Measurements from ENCODE around the gene SRPK3.
"Not testable (repeated sequence)": the region's sequence is repeated elsewhere in the genome, so short reads cannot be mapped to it uniquely, and the experiment has no call there.

The SRPK3 gene

DNA sequence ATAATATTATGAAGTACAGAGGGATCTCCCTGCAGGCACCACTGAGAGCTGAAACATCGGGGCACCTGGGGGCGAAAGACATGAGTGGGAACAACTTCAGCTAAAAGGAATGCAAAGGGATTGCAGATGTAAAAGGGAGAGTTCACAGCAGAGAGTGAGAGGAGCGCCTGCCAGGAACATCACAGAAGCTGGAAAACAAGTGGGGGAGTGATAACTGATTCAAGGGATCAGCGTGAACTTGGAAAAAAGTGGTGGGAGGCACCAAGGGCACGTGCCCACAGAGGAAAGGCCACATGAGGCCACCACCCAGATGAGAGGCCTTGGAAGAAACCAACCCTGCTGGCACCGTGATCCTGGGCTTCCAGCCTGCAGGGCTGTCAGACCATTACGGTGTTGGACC is 31.8 kb upstream of the SRPK3 start:
- not testable (repeated sequence) for DNase-seq (ENCODE audit: low spot score); H2BK12ac ChIP-seq (ENCODE audit: low read length); H4K91ac ChIP-seq (ENCODE audit: low read depth, low read length, poor library complexity); H2BK5ac ChIP-seq (ENCODE audit: low read length); H2BK120ac ChIP-seq (ENCODE audit: low read depth, low read length); H3K23ac ChIP-seq (ENCODE audit: low read depth, low read length, poor library complexity); H3K27me3 ChIP-seq (ENCODE audit: control insufficient read depth in 3 of 3, insufficient read depth in 3 of 3, low read depth in 1 of 3, low read length in 3 of 3); H3K36me3 ChIP-seq (replicated peaks in 1 of 2; ENCODE audit: control insufficient read depth in 2 of 2, insufficient read depth in 2 of 2, low read length in 2 of 2); H3K4me1 ChIP-seq (ENCODE audit: control insufficient read depth in 2 of 2, insufficient read depth in 1 of 2, low read depth in 1 of 2, low read length in 2 of 2); H4K8ac ChIP-seq (ENCODE audit: low read depth, low read length); H2BK15ac ChIP-seq (ENCODE audit: low read length); H3K9me3 ChIP-seq (replicated peaks in 1 of 2; ENCODE audit: control insufficient read depth in 2 of 2, insufficient read depth in 1 of 2, low read depth in 1 of 2, low read length in 2 of 2); H3K4ac ChIP-seq (ENCODE audit: low read length); H3K4me2 ChIP-seq (ENCODE audit: insufficient read depth, low read length, poor library complexity, severe bottlenecking); H3K18ac ChIP-seq (ENCODE audit: low read length); H3K27ac ChIP-seq (replicated peaks; ENCODE audit: low read length); H2AFZ ChIP-seq (ENCODE audit: low read length); H3K9ac ChIP-seq (ENCODE audit: low read depth, low read length, poor library complexity); H3K14ac ChIP-seq (ENCODE audit: low read length); H2AK5ac ChIP-seq (ENCODE audit: low read depth, low read length); H3K79me1 ChIP-seq (ENCODE audit: low read depth, low read length); H3K4me3 ChIP-seq (ENCODE audit: low read length in 2 of 2)
- no CpG with 5 or more reads among the region's 7 CpGs for WGBS, 2 donors (ENCODE audit: extremely low coverage in 2 of 2, insufficient read length in 2 of 2, insufficient replicate concordance in 1 of 2)

GRCh38 chrX:153750127-153750774 is 30.6 kb upstream of the SRPK3 start:
- Histone ChIP-seq H2AFZ (ENCODE audit: low read length) (no peak overlapping the region), H4K91ac (ENCODE audit: low read depth, low read length, poor library complexity) (no peak overlapping the region), H3K9ac (ENCODE audit: low read depth, low read length, poor library complexity) (no peak overlapping the region), H3K36me3 (replicated peaks in 1 of 2; ENCODE audit: control insufficient read depth in 2 of 2, insufficient read depth in 2 of 2, low read length in 2 of 2) (no peaks in the 10 kb centered on the region), H2BK5ac (ENCODE audit: low read length) (no peak overlapping the region), H3K18ac (ENCODE audit: low read length) (no peak overlapping the region), H4K8ac (ENCODE audit: low read depth, low read length) (no peak overlapping the region), H3K79me1 (ENCODE audit: low read depth, low read length) (no peaks in the 10 kb centered on the region), H3K14ac (ENCODE audit: low read length) (no peak overlapping the region), H3K4me3 (ENCODE audit: low read length in 2 of 2) (no peak overlapping the region), H2BK12ac (ENCODE audit: low read length) (no peak overlapping the region), H3K4me1 (ENCODE audit: control insufficient read depth in 2 of 2, insufficient read depth in 1 of 2, low read depth in 1 of 2, low read length in 2 of 2) (no peaks in the 10 kb centered on the region), H2BK120ac (ENCODE audit: low read depth, low read length) (no peak overlapping the region), H3K27me3 (ENCODE audit: control insufficient read depth in 3 of 3, insufficient read depth in 3 of 3, low read depth in 1 of 3, low read length in 3 of 3) (no peaks in the 10 kb centered on the region), H3K9me3 (replicated peaks in 1 of 2; ENCODE audit: control insufficient read depth in 2 of 2, insufficient read depth in 1 of 2, low read depth in 1 of 2, low read length in 2 of 2) (no peaks in the 10 kb centered on the region), H2BK15ac (ENCODE audit: low read length) (no peak overlapping the region), H3K27ac (replicated peaks; ENCODE audit: low read length) (no peak overlapping the region), H3K4ac (ENCODE audit: low read length) (no peak overlapping the region), H3K4me2 (ENCODE audit: insufficient read depth, low read length, poor library complexity, severe bottlenecking) (no peak overlapping the region), H3K23ac (ENCODE audit: low read depth, low read length, poor library complexity) (no peak overlapping the region), H2AK5ac (ENCODE audit: low read depth, low read length) (no peak overlapping the region)
- WGBS, 2 donors (ENCODE audit: extremely low coverage in 2 of 2, insufficient read length in 2 of 2, insufficient replicate concordance in 1 of 2) = no CpG with 5 or more reads among the region's 12 CpGs
- no peak for DNase-seq (ENCODE audit: low spot score)

DNA sequence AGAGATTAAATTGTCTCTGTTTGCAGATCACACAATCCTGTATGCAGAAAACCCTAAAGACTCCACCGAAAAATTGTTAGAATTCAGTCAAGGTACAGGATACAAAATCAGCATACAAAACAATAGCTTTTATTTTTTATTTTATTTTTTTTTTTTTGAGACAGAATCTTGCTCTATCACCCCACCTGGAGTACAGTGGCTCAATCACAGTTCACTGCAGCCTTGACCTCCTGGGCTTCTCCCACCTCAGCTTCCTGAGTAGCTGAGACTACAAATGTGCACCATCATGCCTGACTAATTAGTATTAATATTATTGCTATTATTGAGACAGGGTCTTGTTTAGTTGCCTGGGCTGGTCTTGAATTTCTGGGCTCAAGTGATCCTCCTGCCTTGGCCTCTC is 25.7 kb upstream of the SRPK3 start:
- H4K91ac ChIP-seq (ENCODE audit: low read depth, low read length, poor library complexity) = no peak overlapping the region
- no peak overlapping the region for H3K18ac ChIP-seq (ENCODE audit: low read length)
- no peak overlapping the region for H2BK15ac ChIP-seq (ENCODE audit: low read length)
- no peak for DNase-seq (ENCODE audit: low spot score)
- peaks cover 0 to 15% of the 10 kb centered on the region in 2 donors for H3K9me3 ChIP-seq (replicated peaks in 1 of 2; ENCODE audit: control insufficient read depth in 2 of 2, insufficient read depth in 1 of 2, low read depth in 1 of 2, low read length in 2 of 2)
- H3K4me2 ChIP-seq (ENCODE audit: insufficient read depth, low read length, poor library complexity, severe bottlenecking) = no peak overlapping the region
- H2AK5ac ChIP-seq (ENCODE audit: low read depth, low read length) = no peak overlapping the region
- no peak overlapping the region for H2BK12ac ChIP-seq (ENCODE audit: low read length)
- no peaks in the 10 kb centered on the region for H3K36me3 ChIP-seq (replicated peaks in 1 of 2; ENCODE audit: control insufficient read depth in 2 of 2, insufficient read depth in 2 of 2, low read length in 2 of 2)
- no peak overlapping the region for H2BK120ac ChIP-seq (ENCODE audit: low read depth, low read length)
- no peak overlapping the region for H3K9ac ChIP-seq (ENCODE audit: low read depth, low read length, poor library complexity)
- H3K4me1 ChIP-seq (ENCODE audit: control insufficient read depth in 2 of 2, insufficient read depth in 1 of 2, low read depth in 1 of 2, low read length in 2 of 2) = no peaks in the 10 kb centered on the region
- no peak overlapping the region for H3K23ac ChIP-seq (ENCODE audit: low read depth, low read length, poor library complexity)
- H2BK5ac ChIP-seq (ENCODE audit: low read length) = no peak overlapping the region
- H3K79me1 ChIP-seq (ENCODE audit: low read depth, low read length) = no peaks in the 10 kb centered on the region
- H3K27ac ChIP-seq (replicated peaks; ENCODE audit: low read length) = no peak overlapping the region
- H4K8ac ChIP-seq (ENCODE audit: low read depth, low read length) = no peak overlapping the region
- H3K27me3 ChIP-seq (ENCODE audit: control insufficient read depth in 3 of 3, insufficient read depth in 3 of 3, low read depth in 1 of 3, low read length in 3 of 3) = no peaks in the 10 kb centered on the region
- H3K4me3 ChIP-seq (ENCODE audit: low read length in 2 of 2) = no peak overlapping the region
- no peak overlapping the region for H3K14ac ChIP-seq (ENCODE audit: low read length)
- WGBS, 2 donors (ENCODE audit: extremely low coverage in 2 of 2, insufficient read length in 2 of 2, insufficient replicate concordance in 1 of 2) = no CpG with 5 or more reads among the region's 1 CpG
- H2AFZ ChIP-seq (ENCODE audit: low read length) = no peak overlapping the region
- H3K4ac ChIP-seq (ENCODE audit: low read length) = no peak overlapping the region

- Histone ChIP-seq H2AK5ac (ENCODE audit: low read depth, low read length) (no peak overlapping the region), H4K8ac (ENCODE audit: low read depth, low read length) (no peak overlapping the region), H2BK12ac (ENCODE audit: low read length) (no peak overlapping the region), H3K79me1 (ENCODE audit: low read depth, low read length) (no peaks in the 10 kb centered on the region), H2BK120ac (ENCODE audit: low read depth, low read length) (no peak overlapping the region), H3K36me3 (replicated peaks in 1 of 2; ENCODE audit: control insufficient read depth in 2 of 2, insufficient read depth in 2 of 2, low read length in 2 of 2) (no peaks in the 10 kb centered on the region), H2BK15ac (ENCODE audit: low read length) (no peak overlapping the region), H2AFZ (ENCODE audit: low read length) (no peak overlapping the region), H3K4ac (ENCODE audit: low read length) (no peak overlapping the region), H3K27ac (replicated peaks; ENCODE audit: low read length) (no peak overlapping the region), H3K27me3 (ENCODE audit: control insufficient read depth in 3 of 3, insufficient read depth in 3 of 3, low read depth in 1 of 3, low read length in 3 of 3) (no peaks in the 10 kb centered on the region), H3K9ac (ENCODE audit: low read depth, low read length, poor library complexity) (no peak overlapping the region), H3K4me1 (ENCODE audit: control insufficient read depth in 2 of 2, insufficient read depth in 1 of 2, low read depth in 1 of 2, low read length in 2 of 2) (peaks cover 9 to 17% of the 10 kb centered on the region in 2 donors), H3K23ac (ENCODE audit: low read depth, low read length, poor library complexity) (no peak overlapping the region), H3K4me2 (ENCODE audit: insufficient read depth, low read length, poor library complexity, severe bottlenecking) (no peak overlapping the region), H4K91ac (ENCODE audit: low read depth, low read length, poor library complexity) (no peak overlapping the region), H3K9me3 (replicated peaks in 1 of 2; ENCODE audit: control insufficient read depth in 2 of 2, insufficient read depth in 1 of 2, low read depth in 1 of 2, low read length in 2 of 2) (peaks cover 0 to 6% of the 10 kb centered on the region in 2 donors), H3K14ac (ENCODE audit: low read length) (no peak overlapping the region), H3K18ac (ENCODE audit: low read length) (no peak overlapping the region), H2BK5ac (ENCODE audit: low read length) (no peak overlapping the region), H3K4me3 (ENCODE audit: low read length in 2 of 2) (no peak overlapping the region)
- no CpG with 5 or more reads among the region's 15 CpGs for WGBS, 2 donors (ENCODE audit: extremely low coverage in 2 of 2, insufficient read length in 2 of 2, insufficient replicate concordance in 1 of 2)
- DNase-seq (ENCODE audit: low spot score) = no peak
Observed at GRCh38 chrX:153761863-153762262, 19.0 kb upstream of the SRPK3 start.

Data from neuronal stem cell (in vitro differentiated cells).